Memory B cell (primary cell): ENCODE data around the gene E2F4.
A peak's percentile ranks its signal among the peaks of the same experiment; 100 is the strongest.

Experiments used
- ATAC-seq: fragments of 150-1000 bp; cut with Tn5 transposase; 2 replicates; pipeline ENCODE4 v1.10.0; 2021; ENCODE audit warnings: low read depth, mild to moderate bottlenecking, moderate library complexity
- DNase-seq, 2 donors: peaks; one replicate each; pipeline ENCODE4 v3.0.0; 2022; ENCODE audit warnings: low spot score in 2 of 2
- H3K27ac Mint-ChIP-seq: one replicate; pipeline ENCODE4 v1.8.0; 2022; ENCODE audit warnings: mild to moderate bottlenecking, moderate library complexity, mixed read lengths
- H3K27me3 Mint-ChIP-seq: one replicate; pipeline ENCODE4 v1.8.0; 2022; ENCODE audit warnings: mixed read lengths
- H3K36me3 Mint-ChIP-seq: one replicate; pipeline ENCODE4 v1.8.0; 2022; ENCODE audit warnings: mild to moderate bottlenecking, mixed read lengths
- H3K4me1 Mint-ChIP-seq: one replicate; pipeline ENCODE4 v1.8.0; 2022; ENCODE audit warnings: mixed read lengths
- H3K4me3 Mint-ChIP-seq: one replicate; pipeline ENCODE4 v1.8.0; 2022; ENCODE audit warnings: mild to moderate bottlenecking, moderate library complexity, mixed read lengths
- H3K9me3 Mint-ChIP-seq: one replicate; pipeline ENCODE4 v1.8.0; 2022; ENCODE audit warnings: mixed read lengths

E2F4 gene

GRCh38 chr16:67229906-67230808 lies 38.2 kb downstream of the E2F4 start:
- H3K27me3 Mint-ChIP-seq: no peaks in the 10 kb centered on the region
- H3K27ac Mint-ChIP-seq: no peak overlapping the region
- no peak overlapping the region for H3K4me3 Mint-ChIP-seq
- H3K36me3 Mint-ChIP-seq: peaks cover 17% of the 10 kb centered on the region
- ATAC-seq (no peak), DNase-seq (no peak)
- peaks cover 21% of the 10 kb centered on the region for H3K4me1 Mint-ChIP-seq
- no peaks in the 10 kb centered on the region for H3K9me3 Mint-ChIP-seq

- Mint-ChIP-seq H3K4me3 (no peak overlapping the region), H3K27ac (no peak overlapping the region), H3K36me3 (peaks cover 19% of the 10 kb centered on the region), H3K27me3 (no peaks in the 10 kb centered on the region), H3K9me3 (peaks cover under 1% of the 10 kb centered on the region), H3K4me1 (peaks cover 16% of the 10 kb centered on the region)
- ATAC-seq (no peak), DNase-seq (no peak)
These were observed 39.1 kb downstream of the E2F4 start for GRCh38 chr16:67230809-67231660.

- DNase-seq (no peak), ATAC-seq (no peak)
- Mint-ChIP-seq H3K27me3 (no peaks in the 10 kb centered on the region), H3K9me3 (peaks cover 2% of the 10 kb centered on the region), H3K36me3 (peaks cover 32% of the 10 kb centered on the region), H3K4me1 (peaks cover 5% of the 10 kb centered on the region), H3K27ac (no peak overlapping the region), H3K4me3 (no peak overlapping the region)
These were observed 41.6 kb downstream of the E2F4 start for GRCh38 chr16:67233596-67233995.

GRCh38 chr16:67234180-67234597 lies 42.2 kb downstream of the E2F4 start:
- H3K4me3 Mint-ChIP-seq: no peak overlapping the region
- ATAC-seq (no peak), DNase-seq (no peak)
- peaks cover 27% of the 10 kb centered on the region for H3K36me3 Mint-ChIP-seq
- peaks cover 2% of the 10 kb centered on the region for H3K9me3 Mint-ChIP-seq
- H3K27ac Mint-ChIP-seq: no peak overlapping the region
- H3K27me3 Mint-ChIP-seq: no peaks in the 10 kb centered on the region
- H3K4me1 Mint-ChIP-seq: peaks cover 5% of the 10 kb centered on the region

- Mint-ChIP-seq H3K9me3 (peaks cover 2% of the 10 kb centered on the region), H3K36me3 (peaks cover 23% of the 10 kb centered on the region), H3K4me3 (no peak overlapping the region), H3K27ac (no peak overlapping the region), H3K4me1 (peaks cover 8% of the 10 kb centered on the region), H3K27me3 (no peaks in the 10 kb centered on the region)
- ATAC-seq: no peak
- no peak for DNase-seq
These were observed 44.0 kb downstream of the E2F4 start for GRCh38 chr16:67235816-67236562.

GRCh38 chr16:67236563-67237395 lies 44.8 kb downstream of the E2F4 start:
- ATAC-seq (peak; percentile 92), DNase-seq (peak; percentile 51 to 56)
- peaks cover 2% of the 10 kb centered on the region for H3K9me3 Mint-ChIP-seq
- H3K27me3 Mint-ChIP-seq: no peaks in the 10 kb centered on the region
- peaks cover 23% of the 10 kb centered on the region for H3K36me3 Mint-ChIP-seq
- H3K4me1 Mint-ChIP-seq: peaks cover 8% of the 10 kb centered on the region
- H3K4me3 Mint-ChIP-seq: no peak overlapping the region
- no peak overlapping the region for H3K27ac Mint-ChIP-seq

GRCh38 chr16:67237396-67238277 lies 45.7 kb downstream of the E2F4 start:
- DNase-seq: no peak
- Mint-ChIP-seq H3K27ac (no peak overlapping the region), H3K4me3 (no peak overlapping the region), H3K9me3 (peaks cover 2% of the 10 kb centered on the region), H3K27me3 (no peaks in the 10 kb centered on the region), H3K36me3 (peaks cover 23% of the 10 kb centered on the region), H3K4me1 (peaks cover 10% of the 10 kb centered on the region)
- no peak for ATAC-seq

GRCh38 chr16:67238278-67238575 lies 46.3 kb downstream of the E2F4 start:
- Mint-ChIP-seq H3K27me3 (no peaks in the 10 kb centered on the region), H3K27ac (no peak overlapping the region), H3K4me3 (no peak overlapping the region), H3K4me1 (peaks cover 10% of the 10 kb centered on the region), H3K9me3 (peaks cover 2% of the 10 kb centered on the region), H3K36me3 (peaks cover 23% of the 10 kb centered on the region)
- ATAC-seq: no peak
- no peak for DNase-seq

- Mint-ChIP-seq H3K4me1 (peaks cover 11% of the 10 kb centered on the region), H3K27me3 (no peaks in the 10 kb centered on the region), H3K4me3 (no peak overlapping the region), H3K36me3 (peaks cover 19% of the 10 kb centered on the region), H3K27ac (no peak overlapping the region), H3K9me3 (peaks cover 2% of the 10 kb centered on the region)
- DNase-seq (no peak), ATAC-seq (no peak)
These were observed 47.0 kb downstream of the E2F4 start for GRCh38 chr16:67238806-67239470.

- Mint-ChIP-seq H3K4me3 (no peak overlapping the region), H3K27me3 (no peaks in the 10 kb centered on the region), H3K27ac (no peak overlapping the region), H3K9me3 (peaks cover 2% of the 10 kb centered on the region), H3K36me3 (peaks cover 19% of the 10 kb centered on the region), H3K4me1 (peaks cover 23% of the 10 kb centered on the region)
- DNase-seq (no peak), ATAC-seq (no peak)
These were observed 48.6 kb downstream of the E2F4 start for GRCh38 chr16:67240506-67240905.

- no peaks in the 10 kb centered on the region for H3K9me3 Mint-ChIP-seq
- H3K27ac Mint-ChIP-seq: no peak overlapping the region
- H3K36me3 Mint-ChIP-seq: peaks cover 16% of the 10 kb centered on the region
- H3K27me3 Mint-ChIP-seq: no peaks in the 10 kb centered on the region
- DNase-seq (no peak), ATAC-seq (no peak)
- H3K4me3 Mint-ChIP-seq: no peak overlapping the region
- peaks cover 19% of the 10 kb centered on the region for H3K4me1 Mint-ChIP-seq
These were observed 49.3 kb downstream of the E2F4 start for GRCh38 chr16:67241008-67241900.
